Esophagus squamous epithelium (tissue), 5 donors: ENCODE results near the gene SPATA9. TPM values are rescaled to one million over a fixed set of nuclear protein-coding genes. Genes with fewer than 3 reads are reported as not detected.

Experiments used
- DNase-seq: peaks from one replicate; lab custom pipeline; 2025; lab: John Stamatoyannopoulos, UW
- H3K27ac ChIP-seq, 4 donors: fragments of 200-600 bp; sonication (generic); one replicate each; pipeline ENCODE4 v1.5.1; 2016 to 2019; ENCODE audit warnings: mild to moderate bottlenecking in 1 of 4
- H3K27me3 ChIP-seq, 4 donors: fragments of 200-600 bp; sonication (generic); 1 replicate in 3 of 4; 2 replicates in 1 of 4; pipeline versions ENCODE4 v1.5.1 to v1.6.0; 2017 to 2021; ENCODE audit warnings: antibody characterized with exemption in 1 of 4
- H3K36me3 ChIP-seq, 3 donors: fragments of 200-600 bp; sonication (generic); one replicate each; pipeline ENCODE4 v1.5.1; 2016 to 2019
- H3K4me1 ChIP-seq, 3 donors: fragments of 200-600 bp; sonication (generic); one replicate each; pipeline ENCODE4 v1.5.1; 2017 to 2019
- H3K4me3 ChIP-seq, 4 donors: fragments of 200-600 bp; sonication (generic); 1 replicate in 3 of 4; 2 replicates in 1 of 4; pipeline ENCODE4 v1.5.1; 2016 to 2019; ENCODE audit warnings: mild to moderate bottlenecking in 2 of 4, moderate library complexity in 1 of 4
- H3K9me3 ChIP-seq, 3 donors: fragments of 200-600 bp; sonication (generic); one replicate each; pipeline ENCODE4 v1.5.1; 2016 to 2019
- POLR2A ChIP-seq, 4 donors: fragments of 450-650 bp; IDR thresholded peaks; one replicate each; pipeline ENCODE4 v1.6.1; 2017; ENCODE audit warnings: antibody characterized with exemption in 4 of 4, mild to moderate bottlenecking in 4 of 4, moderate library complexity in 3 of 4
- WGBS, 2 donors: methylation state at CpG; one replicate each; pipeline ENCODE4 v1.1.5; 2018; 5-methylcytosine and 5-hydroxymethylcytosine counted together
- intact Hi-C: fragments of 100-400 bp; cut with DNase I; formaldehyde crosslinking; loops from one replicate; pipeline ENCODE4 v1.15.0; 2022
- total RNA-seq, 4 donors: library from RNA; depleted of rRNA; stranded (reverse); fragments of >200 nt; gene quantifications; one replicate each; pipeline ENCODE4 v1.1.0, GENCODE V29; 2016
- TF ChIP-seq, protein P1 (sequence below), 6 experiments: fragments of 450-650 bp in 4 of 6; fragments of 200-600 bp in 2 of 6; sonication (generic) in 2 of 6; IDR thresholded peaks; one replicate each; pipeline ENCODE4 v1.5.1; 2016 to 2019; ENCODE audit warnings: antibody characterized with exemption in 6 of 6, mild to moderate bottlenecking in 4 of 6, moderate library complexity in 4 of 6
- donor health status: DM: yes; HTN: yes; CAD: no.

The SPATA9 gene, protein sequence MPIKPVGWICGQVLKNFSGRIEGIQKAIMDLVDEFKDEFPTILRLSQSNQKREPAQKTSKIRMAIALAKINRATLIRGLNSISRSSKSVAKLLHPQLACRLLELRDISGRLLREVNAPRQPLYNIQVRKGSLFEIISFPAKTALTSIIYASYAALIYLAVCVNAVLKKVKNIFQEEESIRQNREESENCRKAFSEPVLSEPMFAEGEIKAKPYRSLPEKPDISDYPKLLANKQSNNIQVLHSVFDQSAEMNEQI
- total RNA-seq: not detected

DNA sequence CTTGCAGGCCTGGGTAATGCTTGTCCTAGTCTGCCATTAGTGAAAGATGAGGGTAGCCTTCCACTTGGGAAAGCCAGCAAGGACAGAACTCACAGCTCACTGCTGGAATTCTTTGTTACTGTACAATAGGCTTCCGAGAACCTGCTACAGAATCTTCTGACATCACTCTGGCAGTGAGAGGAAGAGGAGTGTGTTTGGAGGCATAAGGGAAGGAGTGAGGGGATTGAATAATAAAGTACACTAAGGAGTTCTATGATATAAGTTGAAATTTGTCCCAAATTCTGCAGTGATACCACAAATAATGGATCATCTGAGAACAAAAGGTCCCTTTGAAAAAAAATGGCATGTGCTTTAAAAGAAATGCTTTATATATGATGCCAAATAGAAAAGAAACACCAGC is at the start of gene SPATA9:
Gene SPATA9, minus strand, starts transcription at position 101 of the 400 bp plus-strand sequence. CDS start 137 bp downstream, outside the sequence.
- no peak for DNase-seq
- intact Hi-C loops: no loop called here
- no peak within 1 kb of the TSS for H3K4me3 ChIP-seq
- H3K36me3 ChIP-seq: no peaks in the 10 kb centered on the region
- no peak for TF ChIP-seq POLR2A (IDR thresholded peaks at IDR 0.05)
- TF ChIP-seq, protein P1, sequence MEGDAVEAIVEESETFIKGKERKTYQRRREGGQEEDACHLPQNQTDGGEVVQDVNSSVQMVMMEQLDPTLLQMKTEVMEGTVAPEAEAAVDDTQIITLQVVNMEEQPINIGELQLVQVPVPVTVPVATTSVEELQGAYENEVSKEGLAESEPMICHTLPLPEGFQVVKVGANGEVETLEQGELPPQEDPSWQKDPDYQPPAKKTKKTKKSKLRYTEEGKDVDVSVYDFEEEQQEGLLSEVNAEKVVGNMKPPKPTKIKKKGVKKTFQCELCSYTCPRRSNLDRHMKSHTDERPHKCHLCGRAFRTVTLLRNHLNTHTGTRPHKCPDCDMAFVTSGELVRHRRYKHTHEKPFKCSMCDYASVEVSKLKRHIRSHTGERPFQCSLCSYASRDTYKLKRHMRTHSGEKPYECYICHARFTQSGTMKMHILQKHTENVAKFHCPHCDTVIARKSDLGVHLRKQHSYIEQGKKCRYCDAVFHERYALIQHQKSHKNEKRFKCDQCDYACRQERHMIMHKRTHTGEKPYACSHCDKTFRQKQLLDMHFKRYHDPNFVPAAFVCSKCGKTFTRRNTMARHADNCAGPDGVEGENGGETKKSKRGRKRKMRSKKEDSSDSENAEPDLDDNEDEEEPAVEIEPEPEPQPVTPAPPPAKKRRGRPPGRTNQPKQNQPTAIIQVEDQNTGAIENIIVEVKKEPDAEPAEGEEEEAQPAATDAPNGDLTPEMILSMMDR (IDR thresholded peaks at IDR 0.05): no peak
- no peaks in the 10 kb centered on the region for H3K27me3 ChIP-seq
- no peak within 1 kb of the TSS for H3K27ac ChIP-seq
- 89% methylated on average over 1 of the region's 1 CpG for WGBS, 2 donors
- no peaks in the 10 kb centered on the region for H3K4me1 ChIP-seq
- no peaks in the 10 kb centered on the region for H3K9me3 ChIP-seq

DNA sequence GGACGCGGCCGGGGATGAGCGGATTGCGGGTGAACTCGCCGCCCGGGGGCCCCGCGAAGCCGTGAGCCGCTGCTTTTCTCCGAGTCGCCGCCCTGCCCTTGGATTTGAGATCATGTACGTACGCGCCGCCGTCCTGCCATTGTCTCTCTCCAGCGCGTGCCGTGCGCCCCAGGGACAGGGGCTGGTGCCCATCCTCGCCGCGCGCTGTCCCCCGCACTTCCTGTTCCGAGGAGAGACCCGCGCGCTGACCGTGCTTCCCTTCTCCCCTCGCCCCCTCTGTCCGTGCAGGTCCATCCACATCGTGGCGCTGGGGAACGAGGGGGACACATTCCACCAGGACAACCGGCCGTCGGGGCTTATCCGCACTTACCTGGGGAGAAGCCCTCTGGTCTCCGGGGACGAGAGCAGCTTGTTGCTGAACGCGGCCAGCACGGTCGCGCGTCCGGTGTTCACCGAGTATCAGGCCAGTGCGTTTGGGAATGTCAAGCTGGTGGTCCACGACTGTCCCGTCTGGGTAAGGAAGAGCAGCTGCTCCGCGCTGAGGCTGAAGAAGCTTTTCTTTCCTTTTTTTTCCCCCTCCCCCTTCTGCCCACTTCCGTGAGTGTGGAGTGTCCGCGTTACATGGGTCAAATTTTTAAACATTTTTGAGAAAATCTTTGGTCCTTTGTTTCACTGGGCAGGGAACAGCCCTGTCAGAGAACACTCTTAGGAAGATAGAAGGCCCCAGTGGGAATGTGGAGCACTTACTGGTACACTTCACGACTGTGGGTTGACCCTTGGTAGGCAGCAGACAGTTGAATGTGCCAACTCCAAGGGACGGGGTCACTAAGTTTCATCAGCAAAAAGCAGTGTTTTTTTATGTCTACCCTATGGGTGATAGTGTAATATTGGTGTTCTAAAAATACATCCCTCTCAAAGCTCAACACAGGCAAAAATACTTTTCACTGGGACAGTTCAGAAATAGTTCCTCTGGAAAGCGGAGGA is 49.1 kb upstream of the SPATA9 start:
- WGBS, 2 donors: 5 to 7% methylated on average over 19 to 22 of the region's 64 CpGs
- intact Hi-C loops: loop anchor here (10.0 kb wide), 1 partner anchor 67 kb away; no protein-coding TSS in a partner anchor
- Histone ChIP-seq H3K27ac (peak overlapping the region; percentile 82 to 96 (median 90)), H3K4me1 (peaks cover 5 to 61% (median 12%) of the 10 kb centered on the region in 3 donors), H3K9me3 (no peaks in the 10 kb centered on the region), H3K4me3 (peak overlapping the region; percentile 65 to 95 (median 77)), H3K27me3 (peaks cover 0 to 17% (median 0%) of the 10 kb centered on the region in 4 donors), H3K36me3 (no peaks in the 10 kb centered on the region)
- TF ChIP-seq POLR2A (IDR thresholded peaks at IDR 0.05): no peak
- TF ChIP-seq, protein P1 (IDR thresholded peaks at IDR 0.05): no peak
- DNase-seq: no peak

DNA sequence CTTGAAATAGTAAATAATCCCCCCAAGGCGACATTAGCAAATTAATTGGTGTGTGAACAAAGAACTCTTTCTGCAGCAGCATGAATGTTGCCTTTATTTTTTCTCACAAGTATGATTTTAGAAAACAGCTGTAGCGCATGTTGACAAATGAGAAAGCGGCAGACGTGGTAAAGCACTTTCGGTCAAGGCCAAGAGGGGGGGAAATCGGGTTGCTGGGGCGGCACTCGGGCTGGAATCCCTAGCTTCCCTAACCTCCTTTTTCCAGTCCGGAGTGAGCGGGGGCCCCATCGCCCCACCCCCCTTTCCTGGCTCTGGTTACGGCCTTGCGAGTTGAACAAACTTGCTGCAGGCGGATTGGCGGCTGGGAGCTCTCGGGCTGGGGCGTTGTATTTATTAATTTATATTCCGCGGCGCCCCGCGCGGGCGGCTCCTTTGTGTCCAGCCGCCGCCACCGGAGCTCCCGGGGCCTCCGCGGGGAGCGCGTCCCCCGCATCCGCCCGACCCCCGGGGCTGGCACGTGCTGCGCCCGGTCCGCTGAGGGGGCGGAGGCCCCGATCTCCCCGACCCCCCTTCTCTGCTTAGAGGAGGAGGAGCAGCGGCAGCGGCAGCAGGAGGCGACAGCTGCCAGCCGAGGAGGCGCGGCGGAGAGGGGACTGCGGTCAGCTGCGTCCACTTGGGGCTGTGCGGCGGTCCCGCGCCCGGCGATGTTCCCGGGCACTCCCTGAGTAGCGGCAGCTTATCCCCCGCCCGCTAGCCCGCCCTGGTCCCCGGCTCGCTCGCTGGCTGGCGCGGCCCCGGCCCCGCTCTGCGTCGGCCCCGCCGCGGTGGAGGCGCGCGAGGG is 48.2 kb upstream of the SPATA9 start, which contains the start of gene RHOBTB3:
Gene RHOBTB3, plus strand, starts transcription at position 607 of the 841 bp plus-strand sequence. CDS start 347 bp downstream, outside the sequence.
- intact Hi-C loops: loop anchor here (10.0 kb wide), 1 partner anchor 66 kb away; no protein-coding TSS in a partner anchor
- H3K4me1 ChIP-seq: peaks cover 5 to 65% (median 12%) of the 10 kb centered on the region in 3 donors
- WGBS, 2 donors: 1% methylated on average over 16 to 21 of the region's 78 CpGs

DNA sequence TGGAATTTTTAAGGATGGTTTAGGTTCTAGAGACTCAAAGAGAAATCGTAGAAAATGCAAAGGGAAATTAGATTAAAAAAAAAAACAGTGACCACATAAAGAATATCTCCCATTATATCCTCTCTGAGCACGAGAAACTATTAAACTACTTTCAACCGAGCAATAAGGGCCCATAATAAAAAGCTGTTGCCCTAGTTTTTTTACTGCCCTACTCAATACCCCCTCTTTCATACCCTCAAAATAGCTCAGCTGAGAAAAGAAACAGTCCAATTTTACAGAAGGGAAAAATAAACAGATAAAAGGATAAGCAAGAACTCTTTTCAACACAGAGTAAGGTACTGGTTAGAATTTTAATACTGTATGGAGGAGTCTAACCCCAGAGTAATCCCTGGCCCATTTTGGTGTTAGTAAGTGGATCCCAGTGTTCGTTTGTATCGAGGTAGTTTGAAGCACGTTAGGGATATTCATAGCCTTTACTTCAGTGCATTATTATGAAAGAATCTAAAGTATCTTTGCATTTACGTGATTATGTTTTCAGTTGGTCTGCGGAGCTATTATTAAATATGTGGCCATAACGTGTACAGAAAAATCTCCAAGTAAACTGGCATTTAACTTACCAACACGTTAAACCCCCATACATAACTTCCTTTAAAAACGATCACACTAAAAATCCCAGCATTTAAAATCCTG is 47.4 kb upstream of the SPATA9 start:
- H3K27me3 ChIP-seq: peaks cover 0 to 17% (median 0%) of the 10 kb centered on the region in 4 donors
- H3K9me3 ChIP-seq: no peaks in the 10 kb centered on the region
- no peak for DNase-seq
- peak overlapping the region; percentile 82 to 96 (median 90) for H3K27ac ChIP-seq
- TF ChIP-seq, protein P1 (IDR thresholded peaks at IDR 0.05): no peak
- no peak for TF ChIP-seq POLR2A (IDR thresholded peaks at IDR 0.05)
- peak overlapping the region; percentile 65 to 95 (median 77) for H3K4me3 ChIP-seq
- 40 to 44% methylated on average over 11 of the region's 11 CpGs for WGBS, 2 donors
- no peaks in the 10 kb centered on the region for H3K36me3 ChIP-seq
- intact Hi-C loops: loop anchor here (10.0 kb wide), 1 partner anchor 65 kb away; no protein-coding TSS in a partner anchor
- peaks cover 5 to 60% (median 12%) of the 10 kb centered on the region in 3 donors for H3K4me1 ChIP-seq

More for the DNA sequence above, 48.2 kb upstream of the SPATA9 start, which contains the start of gene RHOBTB3:
- Histone ChIP-seq H3K4me3 (peak within 1 kb of the TSS; percentile 65 to 95 (median 77)), H3K27me3 (peaks cover 0 to 17% (median 0%) of the 10 kb centered on the region in 4 donors), H3K9me3 (no peaks in the 10 kb centered on the region), H3K27ac (peak within 1 kb of the TSS; percentile 82 to 96 (median 90)), H3K36me3 (no peaks in the 10 kb centered on the region)
- DNase-seq: peak; percentile 4
- TF ChIP-seq POLR2A (IDR thresholded peaks at IDR 0.05): peak in 2 of 4 donors; percentile 81 to 90
- TF ChIP-seq, protein P1 (IDR thresholded peaks at IDR 0.05): peak in 1 of 6 experiments; percentile 2
